Esophagus mucosa (tissue), 1 donor: ENCODE measurements around the gene LMBR1. TPM values are rescaled to one million over a fixed set of nuclear protein-coding genes. Genes with fewer than 3 reads are reported as not detected.
A peak's percentile ranks its signal among the peaks of the same experiment; 100 is the strongest.

Experiments
- ATAC-seq: fragments of 200-7000 bp; cut with Tn5 transposase; one replicate; pipeline ENCODE4 v1.9.1; 2020
- total RNA-seq: library from RNA; stranded (reverse); gene quantifications from one replicate; pipeline ENCODE4 v1.2.4, GENCODE V29; 2023
- donor health status: DM: yes; HTN: yes; CAD: no.

LMBR1 gene
- total RNA-seq, 1 donor from 2014 or later = 32.6 TPM

GRCh38 chr7:156793334-156793733, 99.6 kb downstream of the LMBR1 start:
- ATAC-seq = no peak

- no peak for ATAC-seq
Observed at GRCh38 chr7:156792611-156793010, 100.4 kb downstream of the LMBR1 start.

DNA sequence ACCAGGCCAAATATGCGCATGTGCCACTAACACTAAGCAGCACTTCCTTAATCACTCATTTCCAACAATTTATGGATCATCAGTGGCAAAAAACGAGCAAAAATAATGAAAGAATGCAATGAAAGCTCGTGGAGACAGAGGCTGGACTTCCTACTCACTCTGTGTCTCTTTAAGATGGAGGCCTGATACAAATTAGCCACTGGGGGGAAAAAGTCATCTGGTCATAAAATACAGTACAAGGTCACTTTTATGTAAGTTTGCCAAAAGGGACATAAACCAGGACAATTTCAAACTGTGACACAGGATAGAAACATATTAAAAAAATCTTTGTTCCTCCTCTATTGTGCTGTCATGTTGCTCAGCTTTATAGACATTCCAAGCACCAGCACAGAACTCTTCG, 101.7 kb downstream of the LMBR1 start:
- ATAC-seq = no peak

GRCh38 chr7:156790264-156790663, 102.7 kb downstream of the LMBR1 start:
- no peak for ATAC-seq

GRCh38 chr7:156785998-156786543, 106.9 kb downstream of the LMBR1 start:
- ATAC-seq = no peak

GRCh38 chr7:156783864-156784263, 109.1 kb downstream of the LMBR1 start:
- no peak for ATAC-seq

DNA sequence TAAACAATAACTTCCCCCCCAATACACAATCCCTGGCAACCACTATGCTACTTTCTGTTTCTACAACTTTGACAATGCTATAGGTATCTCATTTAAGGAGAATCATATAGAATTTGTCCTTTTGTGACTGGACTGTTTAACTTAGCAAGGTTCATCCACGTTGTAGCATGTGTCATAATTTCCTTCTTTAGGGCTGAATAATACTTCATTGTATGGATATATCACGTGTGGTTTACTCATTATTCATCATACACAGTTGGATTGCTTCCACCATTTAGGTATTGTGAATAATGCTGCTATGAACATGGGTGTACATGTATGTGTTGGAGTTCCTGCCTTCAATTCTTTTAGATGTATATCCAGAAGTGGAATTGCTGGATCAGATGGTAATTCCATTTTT, 111.0 kb downstream of the LMBR1 start:
- peak; percentile 60 for ATAC-seq

DNA sequence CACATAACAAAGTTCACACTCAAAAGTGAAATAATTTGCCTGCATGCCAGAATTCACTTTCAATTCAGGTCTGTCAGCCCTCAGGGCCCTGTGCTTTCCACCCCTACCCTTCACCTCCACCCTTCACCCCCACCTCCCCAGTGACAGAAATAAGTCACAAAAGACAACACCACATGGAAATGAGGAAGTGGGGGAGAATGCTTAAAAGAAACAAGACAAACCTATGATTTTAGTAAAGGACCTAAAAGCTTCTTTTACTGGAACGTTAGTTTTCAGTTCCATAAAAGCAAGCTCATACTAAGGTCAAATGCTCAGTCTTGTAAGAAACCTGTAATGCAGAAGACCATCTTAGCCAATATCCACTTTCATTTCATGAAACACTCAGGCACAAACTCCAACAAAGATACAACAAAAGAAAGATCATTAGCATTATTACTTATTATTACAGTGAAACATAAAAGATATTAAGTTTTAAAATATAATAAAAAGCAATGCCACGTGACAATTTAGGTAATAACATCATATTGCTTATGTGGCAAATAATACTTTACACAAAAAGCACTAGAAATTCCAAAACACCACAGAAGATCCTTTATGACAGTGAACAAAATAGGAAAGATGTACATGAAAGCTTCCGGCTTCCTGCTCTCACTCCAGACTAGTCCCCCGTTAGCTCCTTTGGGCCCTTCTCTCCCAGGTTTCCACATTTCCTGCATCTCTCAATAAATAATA, 112.1 kb downstream of the LMBR1 start:
- no peak for ATAC-seq

DNA sequence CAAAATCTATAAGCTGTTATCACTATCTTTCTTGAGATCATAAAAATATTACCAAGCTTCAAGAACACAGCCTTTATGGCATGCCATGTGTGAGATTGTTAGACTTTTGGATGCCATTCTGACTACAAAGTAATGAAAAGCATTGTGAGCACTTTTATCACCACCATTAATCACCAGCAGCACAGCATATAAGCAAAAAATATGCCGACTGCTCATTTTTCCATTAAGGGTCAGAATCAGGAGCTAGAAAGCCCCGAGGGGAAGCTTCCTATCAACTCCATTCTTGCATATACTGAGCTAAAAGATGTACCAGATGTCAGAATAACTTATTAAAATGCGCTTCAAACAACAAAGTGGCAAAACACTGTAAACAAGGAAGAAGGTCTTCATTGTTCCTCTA, 114.3 kb downstream of the LMBR1 start:
- no peak for ATAC-seq

DNA sequence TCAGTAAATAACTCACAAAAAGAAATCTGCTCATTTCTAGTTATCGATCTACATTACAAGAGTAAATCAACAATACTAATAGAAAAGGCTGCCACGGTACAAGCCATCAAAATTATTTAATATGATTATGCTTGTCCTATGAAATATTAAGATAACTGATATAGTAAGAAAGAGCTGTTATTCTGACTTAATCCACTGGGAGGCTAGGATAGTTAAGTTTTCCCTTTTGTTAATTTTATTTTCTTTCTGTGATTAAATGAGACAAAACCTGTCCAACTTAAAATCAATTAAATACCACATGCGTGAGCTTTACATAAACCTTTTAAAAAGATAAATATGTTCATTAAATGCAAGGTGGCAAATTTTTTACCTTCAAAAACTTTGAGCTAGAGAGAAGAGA, 114.8 kb downstream of the LMBR1 start:
- no peak for ATAC-seq

GRCh38 chr7:156777364-156778069, 115.5 kb downstream of the LMBR1 start:
- ATAC-seq = no peak

- no peak for ATAC-seq
Observed at GRCh38 chr7:156776527-156776926, 116.5 kb downstream of the LMBR1 start.

DNA sequence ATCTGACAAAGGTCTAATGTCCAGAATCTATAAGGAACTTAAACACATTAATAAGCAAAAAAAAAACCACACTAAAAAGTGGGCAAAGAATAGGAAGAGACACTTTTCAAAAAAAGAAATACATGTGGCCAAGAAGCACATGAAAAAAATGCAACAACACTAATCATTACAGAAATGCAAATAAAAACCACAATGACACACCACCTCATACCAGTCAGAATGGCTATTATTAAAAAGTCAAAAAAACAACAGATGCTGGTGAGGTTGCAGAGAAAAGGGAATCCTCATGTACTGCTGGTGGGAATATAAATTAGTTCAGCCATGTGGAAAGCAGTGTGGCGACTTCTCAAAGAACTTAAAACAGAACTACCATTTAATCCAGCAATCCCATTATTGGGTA, 119.0 kb downstream of the LMBR1 start:
- ATAC-seq = no peak

GRCh38 chr7:156772725-156773124, 120.3 kb downstream of the LMBR1 start:
- ATAC-seq = no peak

DNA sequence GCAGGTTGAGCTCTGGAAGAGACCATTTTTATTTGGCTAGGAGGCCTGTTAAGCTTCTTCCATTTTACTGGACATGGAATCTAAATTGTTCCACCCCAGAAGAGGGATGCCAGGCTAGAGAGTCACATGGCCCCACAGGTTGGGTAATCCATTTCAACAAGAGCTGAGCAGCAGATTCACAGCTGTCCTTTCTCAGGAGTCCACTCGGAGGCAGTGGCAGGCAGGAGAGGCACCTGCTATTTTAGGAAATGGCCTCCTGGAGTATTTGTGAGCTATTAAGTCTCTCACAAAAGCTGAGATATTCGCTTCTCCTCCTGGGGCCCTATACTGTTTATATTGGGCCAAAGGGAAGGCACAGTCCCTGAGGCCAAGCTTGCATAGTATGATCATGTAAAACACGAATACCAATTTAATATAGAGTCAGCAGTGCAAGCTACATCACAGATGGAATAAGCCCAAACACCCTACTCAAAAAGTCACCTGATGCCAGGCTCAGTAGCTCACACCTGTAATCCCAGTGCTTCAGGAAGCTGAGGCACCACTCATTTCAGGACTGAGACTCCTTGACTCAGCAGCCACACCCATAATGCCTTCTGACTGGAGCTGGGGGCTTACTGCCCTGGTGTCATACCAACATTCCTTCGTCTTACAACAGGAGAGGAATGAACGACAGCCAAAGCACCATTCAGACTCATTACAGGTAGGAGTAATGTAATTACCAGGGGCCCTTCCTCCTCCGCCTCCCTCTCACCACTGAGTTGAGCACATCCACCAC, 124.1 kb downstream of the LMBR1 start:
- ATAC-seq = peak; percentile 87

DNA sequence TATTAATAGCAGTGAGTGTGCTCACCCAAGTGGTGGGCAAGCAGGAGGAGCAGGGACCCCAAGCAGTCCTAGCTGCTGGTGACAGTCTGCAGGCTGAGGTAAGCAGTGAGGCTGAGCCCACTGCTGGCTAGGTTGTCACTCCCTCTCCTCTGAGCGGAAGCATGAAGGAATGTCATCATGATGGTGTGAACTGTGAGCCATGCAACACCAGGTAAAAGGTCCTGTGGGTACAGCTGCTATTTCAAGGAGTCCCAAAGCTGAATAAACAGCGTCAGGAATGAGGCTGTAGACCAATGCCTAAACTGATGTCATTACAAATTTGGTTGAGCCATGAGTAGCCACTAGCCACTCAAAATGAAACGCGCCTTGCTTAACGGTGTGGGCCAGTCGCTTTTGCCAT, 126.3 kb downstream of the LMBR1 start:
- ATAC-seq = no peak

GRCh38 chr7:156765901-156766656, 126.9 kb downstream of the LMBR1 start:
- ATAC-seq = no peak

- no peak for ATAC-seq
Observed at GRCh38 chr7:156764766-156765165, 128.2 kb downstream of the LMBR1 start.

- peak; percentile 95 for ATAC-seq
Observed at GRCh38 chr7:156764016-156764669, 128.8 kb downstream of the LMBR1 start.

- no peak for ATAC-seq
Observed at GRCh38 chr7:156759579-156760202, 133.3 kb downstream of the LMBR1 start.

GRCh38 chr7:156759143-156759542, 133.8 kb downstream of the LMBR1 start:
- ATAC-seq = no peak
